BE2C (cell line): Measurements from ENCODE around the gene FARSA.
"Not testable (repeated sequence)": the region's sequence is repeated elsewhere in the genome, so short reads cannot be mapped to it uniquely, and the experiment has no call there.

Experiments
- DNase-seq: peaks from one replicate; pipeline ENCODE4 v3.0.0-alpha.2; 2020
- H3K27me3 ChIP-seq: fragments of 250-450 bp; sonication (Bioruptor Pico); 2 replicates; pipeline ENCODE4 v1.5.1; 2020; ENCODE audit warnings: mild to moderate bottlenecking
- H3K36me3 ChIP-seq: fragments of 250-450 bp; sonication (Bioruptor Pico); 2 replicates; pipeline ENCODE4 v1.5.1; 2020; ENCODE audit warnings: mild to moderate bottlenecking
- H3K4me1 ChIP-seq: fragments of 250-450 bp; sonication (Bioruptor Pico); 2 replicates; pipeline ENCODE4 v1.5.1; 2020
- H3K4me3 ChIP-seq: 2 replicates; pipeline ENCODE4 v1.5.1; 2011; ENCODE audit warnings: low read depth, low read length
- H3K9me3 ChIP-seq: fragments of 250-450 bp; sonication (Bioruptor Pico); 2 replicates; pipeline ENCODE4 v1.5.1; 2020
- CTCF ChIP-seq: IDR thresholded peaks from 2 replicates; pipeline ENCODE4 v1.5.1; 2012; ENCODE audit warnings: mild to moderate bottlenecking, low read depth, low read length

Gene FARSA

GRCh38 chr19:12965812-12966135, 32.3 kb upstream of the FARSA start:
- H3K4me3 ChIP-seq = peak overlapping the region; percentile 68
- no peak for DNase-seq
- no peaks in the 10 kb centered on the region for H3K27me3 ChIP-seq
- H3K9me3 ChIP-seq = no peaks in the 10 kb centered on the region
- no peaks in the 10 kb centered on the region for H3K36me3 ChIP-seq
- TF ChIP-seq CTCF = no peak
- H3K4me1 ChIP-seq = no peaks in the 10 kb centered on the region

- Histone ChIP-seq H3K4me1 (no peaks in the 10 kb centered on the region), H3K27me3 (no peaks in the 10 kb centered on the region), H3K4me3 (peak overlapping the region; percentile 68), H3K9me3 (no peaks in the 10 kb centered on the region), H3K36me3 (no peaks in the 10 kb centered on the region)
- TF ChIP-seq CTCF = peak; percentile 82
- DNase-seq = peak; percentile 86
Observed at GRCh38 chr19:12965017-12965811, 31.7 kb upstream of the FARSA start.

- H3K27me3 ChIP-seq = no peaks in the 10 kb centered on the region
Observed at GRCh38 chr19:12959481-12959880, 26.0 kb upstream of the FARSA start.

GRCh38 chr19:12957389-12957952, 24.0 kb upstream of the FARSA start:
- peaks cover 28% of the 10 kb centered on the region for H3K36me3 ChIP-seq
- peak overlapping the region; percentile 94 for H3K4me3 ChIP-seq
- not testable (repeated sequence) for H3K27me3 ChIP-seq, H3K9me3 ChIP-seq, DNase-seq
- peaks cover 27% of the 10 kb centered on the region for H3K4me1 ChIP-seq

More at GRCh38 chr19:12959481-12959880, 26.0 kb upstream of the FARSA start:
- H3K9me3 ChIP-seq = no peaks in the 10 kb centered on the region
- DNase-seq = no peak
- H3K36me3 ChIP-seq = peaks cover 13% of the 10 kb centered on the region
- no peak for TF ChIP-seq CTCF
- H3K4me1 ChIP-seq = peaks cover 10% of the 10 kb centered on the region
- H3K4me3 ChIP-seq = no peak overlapping the region

DNA sequence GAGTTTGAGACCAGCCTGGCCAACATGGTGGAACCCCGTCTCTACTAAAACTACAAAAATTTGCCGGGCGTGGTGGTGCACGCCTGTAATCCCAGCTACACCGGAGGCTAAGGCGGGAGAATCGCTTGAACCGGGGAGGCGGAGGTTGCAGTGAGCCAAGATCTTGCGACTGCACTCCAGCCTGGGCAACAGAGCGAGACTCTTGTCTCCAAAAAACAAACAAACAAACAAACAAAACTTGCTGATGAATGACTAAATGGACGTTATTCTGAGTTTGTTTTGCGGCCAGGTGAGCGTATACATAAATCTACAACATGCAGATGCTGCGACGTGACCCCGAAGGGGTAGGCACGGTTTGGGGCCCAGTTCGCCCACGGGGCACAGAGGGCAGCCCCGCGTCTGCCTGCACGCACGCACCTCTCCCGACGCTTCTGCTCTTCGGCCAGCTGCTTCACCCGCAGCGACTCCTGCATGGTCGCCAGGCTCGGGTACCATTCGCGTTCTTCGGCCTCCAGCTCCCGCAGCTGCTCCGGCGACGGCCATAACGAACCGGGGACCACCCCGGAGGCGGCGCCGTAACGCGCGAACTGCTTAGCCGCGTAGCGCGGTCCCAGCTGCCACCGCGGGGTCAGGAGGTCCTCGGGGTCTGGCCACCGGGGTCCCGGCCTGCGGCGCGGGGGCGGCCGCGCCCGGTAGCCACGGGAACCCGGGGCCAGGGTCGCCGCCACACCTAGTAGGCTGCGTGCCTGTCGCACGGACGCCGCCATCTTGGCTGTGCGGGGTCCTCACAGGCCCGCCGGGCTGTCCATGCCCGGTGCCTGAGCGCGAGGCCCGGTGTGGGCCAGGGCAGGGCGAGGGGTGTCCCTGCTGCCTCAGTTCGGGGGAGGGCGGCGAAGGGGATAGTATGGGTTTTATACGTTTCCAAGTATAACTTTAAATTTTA, 23.2 kb upstream of the FARSA start, which contains the start of gene GADD45GIP1:
Gene GADD45GIP1, minus strand, starts transcription at position 778 of the 943 bp plus-strand sequence. Its CDS starts 11 bp downstream, at position 767.
- H3K4me3 ChIP-seq = peak within 1 kb of the TSS; percentile 94
- H3K4me1 ChIP-seq = peaks cover 32% of the 10 kb centered on the region
- TF ChIP-seq CTCF = no peak
- peaks cover 36% of the 10 kb centered on the region for H3K36me3 ChIP-seq
- H3K27me3 ChIP-seq = no peaks in the 10 kb centered on the region
- DNase-seq = peak; percentile 90
- H3K9me3 ChIP-seq = no peaks in the 10 kb centered on the region

GRCh38 chr19:12955996-12956395, 22.5 kb upstream of the FARSA start:
- no peak for TF ChIP-seq CTCF
- Histone ChIP-seq H3K27me3 (no peaks in the 10 kb centered on the region), H3K4me1 (peaks cover 32% of the 10 kb centered on the region), H3K36me3 (peaks cover 43% of the 10 kb centered on the region), H3K4me3 (peak overlapping the region; percentile 94), H3K9me3 (no peaks in the 10 kb centered on the region)
- DNase-seq = no peak

GRCh38 chr19:12955575-12955974, 22.1 kb upstream of the FARSA start:
- peaks cover 32% of the 10 kb centered on the region for H3K4me1 ChIP-seq
- H3K27me3 ChIP-seq, H3K9me3 ChIP-seq, DNase-seq: not testable (repeated sequence)
- H3K36me3 ChIP-seq = peaks cover 47% of the 10 kb centered on the region
- peak overlapping the region; percentile 94 for H3K4me3 ChIP-seq
